ENCODE data around the gene TMEM63A. TPM values are rescaled to one million over a fixed set of nuclear protein-coding genes. Genes with fewer than 3 reads are reported as not detected.
"Not testable (repeated sequence)": the region's sequence is repeated elsewhere in the genome, so short reads cannot be mapped to it uniquely, and the experiment has no call there.

TMEM63A gene
- total and polyA plus RNA-seq, 5 donors from 2014 or later: 66.9 to 454 (median 70.3) TPM

GRCh38 chr1:225812488-225813213, 69.5 kb downstream of the TMEM63A start:
- no peak overlapping the region for H3K27ac ChIP-seq (ENCODE audit: insufficient read depth, low read length, poor library complexity, severe bottlenecking)
- no peaks in the 10 kb centered on the region for H3K36me3 Mint-ChIP-seq
- H3K27ac Mint-ChIP-seq: no peak overlapping the region
- peaks cover 25% of the 10 kb centered on the region for H3K27me3 Mint-ChIP-seq
- peaks cover 8% of the 10 kb centered on the region for H3K4me1 ChIP-seq (ENCODE audit: control insufficient read depth, insufficient read depth, low read length, poor library complexity, severe bottlenecking)
- no peaks in the 10 kb centered on the region for H3K27me3 ChIP-seq (ENCODE audit: control insufficient read depth, insufficient read depth, low read length)
- no peaks in the 10 kb centered on the region for H3K36me3 ChIP-seq (ENCODE audit: control insufficient read depth, insufficient read depth, low read length)
- H3K4me3 ChIP-seq (ENCODE audit: low read depth, low read length): no peak overlapping the region
- peaks cover 2 to 12% (median 5%) of the 10 kb centered on the region in 4 donors for H3K4me1 Mint-ChIP-seq
- H3K4me3 Mint-ChIP-seq: peak overlapping the region in 1 of 4 donors; percentile 18
- ATAC-seq (ENCODE audit: low read depth in 2 of 2) (no peak), DNase-seq (no peak)
- no peaks in the 10 kb centered on the region for H3K9me3 Mint-ChIP-seq
- no peaks in the 10 kb centered on the region for H3K9me3 ChIP-seq (ENCODE audit: control insufficient read depth in 2 of 2, low read length in 2 of 2)

GRCh38 chr1:225811622-225812487, 70.3 kb downstream of the TMEM63A start:
- no peaks in the 10 kb centered on the region for H3K9me3 Mint-ChIP-seq
- H3K27ac Mint-ChIP-seq: no peak overlapping the region
- H3K27me3 Mint-ChIP-seq: peaks cover 24% of the 10 kb centered on the region
- H3K27ac ChIP-seq (ENCODE audit: insufficient read depth, low read length, poor library complexity, severe bottlenecking): no peak overlapping the region
- H3K27me3 ChIP-seq (ENCODE audit: control insufficient read depth, insufficient read depth, low read length): no peaks in the 10 kb centered on the region
- DNase-seq (no peak), ATAC-seq (ENCODE audit: low read depth in 2 of 2) (no peak)
- no peak overlapping the region for H3K4me3 ChIP-seq (ENCODE audit: low read depth, low read length)
- H3K4me1 Mint-ChIP-seq: peaks cover 2 to 12% (median 5%) of the 10 kb centered on the region in 4 donors
- no peaks in the 10 kb centered on the region for H3K36me3 ChIP-seq (ENCODE audit: control insufficient read depth, insufficient read depth, low read length)
- no peaks in the 10 kb centered on the region for H3K9me3 ChIP-seq (ENCODE audit: control insufficient read depth in 2 of 2, low read length in 2 of 2)
- H3K36me3 Mint-ChIP-seq: no peaks in the 10 kb centered on the region
- peak overlapping the region in 1 of 4 donors; percentile 43 for H3K4me3 Mint-ChIP-seq
- peaks cover 8% of the 10 kb centered on the region for H3K4me1 ChIP-seq (ENCODE audit: control insufficient read depth, insufficient read depth, low read length, poor library complexity, severe bottlenecking)

- not testable (repeated sequence) for H3K27me3 ChIP-seq (ENCODE audit: control insufficient read depth, insufficient read depth, low read length); H3K4me3 ChIP-seq (ENCODE audit: low read depth, low read length); DNase-seq; H3K27ac ChIP-seq (ENCODE audit: insufficient read depth, low read length, poor library complexity, severe bottlenecking); ATAC-seq (ENCODE audit: low read depth in 2 of 2); H3K9me3 ChIP-seq (ENCODE audit: control insufficient read depth in 2 of 2, low read length in 2 of 2); H3K36me3 Mint-ChIP-seq; H3K4me1 ChIP-seq (ENCODE audit: control insufficient read depth, insufficient read depth, low read length, poor library complexity, severe bottlenecking); H3K36me3 ChIP-seq (ENCODE audit: control insufficient read depth, insufficient read depth, low read length); H3K9me3 Mint-ChIP-seq
- peaks cover 2 to 12% (median 5%) of the 10 kb centered on the region in 4 donors for H3K4me1 Mint-ChIP-seq
- H3K4me3 Mint-ChIP-seq: peak overlapping the region; percentile 75 to 89 (median 84)
- peak overlapping the region in 2 of 3 donors; percentile 63 to 86 for H3K27ac Mint-ChIP-seq
- peaks cover 24% of the 10 kb centered on the region for H3K27me3 Mint-ChIP-seq
These were observed 71.3 kb downstream of the TMEM63A start for GRCh38 chr1:225810579-225811538.

- peak; percentile 14 to 69 (median 23) for DNase-seq
- H3K27ac Mint-ChIP-seq: peak within 1 kb of the TSS in 2 of 3 donors; percentile 77 to 86
- no peak within 1 kb of the TSS for H3K27ac ChIP-seq (ENCODE audit: insufficient read depth, low read length, poor library complexity, severe bottlenecking)
These were observed 72.2 kb downstream of the TMEM63A start, which contains the start of gene EPHX1 for GRCh38 chr1:225809842-225810578. Gene EPHX1 (plus strand): TSS chr1:225810124. CDS start chr1:225828730, 18,606 bp downstream.

GRCh38 chr1:225808136-225808535, 74.0 kb downstream of the TMEM63A start:
- Mint-ChIP-seq H3K27me3 (peaks cover 24% of the 10 kb centered on the region), H3K36me3 (no peaks in the 10 kb centered on the region), H3K9me3 (no peaks in the 10 kb centered on the region), H3K4me1 (peaks cover 2 to 12% (median 5%) of the 10 kb centered on the region in 4 donors), H3K4me3 (peak overlapping the region; percentile 19 to 80 (median 62)), H3K27ac (no peak overlapping the region)
- Histone ChIP-seq H3K4me1 (ENCODE audit: control insufficient read depth, insufficient read depth, low read length, poor library complexity, severe bottlenecking) (peaks cover 8% of the 10 kb centered on the region), H3K36me3 (ENCODE audit: control insufficient read depth, insufficient read depth, low read length) (no peaks in the 10 kb centered on the region), H3K4me3 (ENCODE audit: low read depth, low read length) (no peak overlapping the region), H3K9me3 (ENCODE audit: control insufficient read depth in 2 of 2, low read length in 2 of 2) (no peaks in the 10 kb centered on the region), H3K27me3 (ENCODE audit: control insufficient read depth, insufficient read depth, low read length) (no peaks in the 10 kb centered on the region), H3K27ac (ENCODE audit: insufficient read depth, low read length, poor library complexity, severe bottlenecking) (no peak overlapping the region)
- DNase-seq (no peak), ATAC-seq (ENCODE audit: low read depth in 2 of 2) (no peak)

More at GRCh38 chr1:225809842-225810578, 72.2 kb downstream of the TMEM63A start, which contains the start of gene EPHX1:
- H3K4me3 ChIP-seq (ENCODE audit: low read depth, low read length): no peak within 1 kb of the TSS
- Mint-ChIP-seq H3K4me1 (peaks cover 2 to 12% (median 5%) of the 10 kb centered on the region in 4 donors), H3K4me3 (peak within 1 kb of the TSS; percentile 79 to 89 (median 84)), H3K9me3 (no peaks in the 10 kb centered on the region), H3K27me3 (peaks cover 24% of the 10 kb centered on the region), H3K36me3 (no peaks in the 10 kb centered on the region)
- no peaks in the 10 kb centered on the region for H3K36me3 ChIP-seq (ENCODE audit: control insufficient read depth, insufficient read depth, low read length)
- no peaks in the 10 kb centered on the region for H3K9me3 ChIP-seq (ENCODE audit: control insufficient read depth in 2 of 2, low read length in 2 of 2)
- H3K4me1 ChIP-seq (ENCODE audit: control insufficient read depth, insufficient read depth, low read length, poor library complexity, severe bottlenecking): peaks cover 8% of the 10 kb centered on the region
- H3K27me3 ChIP-seq (ENCODE audit: control insufficient read depth, insufficient read depth, low read length): no peaks in the 10 kb centered on the region
- ATAC-seq (ENCODE audit: low read depth in 2 of 2): peak; percentile 73 to 80

GRCh38 chr1:225806736-225807135, 75.4 kb downstream of the TMEM63A start:
- H3K4me1 Mint-ChIP-seq: peaks cover 2 to 12% (median 6%) of the 10 kb centered on the region in 4 donors
- not testable (repeated sequence) for H3K9me3 Mint-ChIP-seq; H3K36me3 ChIP-seq (ENCODE audit: control insufficient read depth, insufficient read depth, low read length); H3K4me1 ChIP-seq (ENCODE audit: control insufficient read depth, insufficient read depth, low read length, poor library complexity, severe bottlenecking); H3K27me3 ChIP-seq (ENCODE audit: control insufficient read depth, insufficient read depth, low read length); H3K4me3 ChIP-seq (ENCODE audit: low read depth, low read length); H3K9me3 ChIP-seq (ENCODE audit: control insufficient read depth in 2 of 2, low read length in 2 of 2); H3K36me3 Mint-ChIP-seq; H3K4me3 Mint-ChIP-seq; H3K27ac ChIP-seq (ENCODE audit: insufficient read depth, low read length, poor library complexity, severe bottlenecking); DNase-seq; ATAC-seq (ENCODE audit: low read depth in 2 of 2); H3K27ac Mint-ChIP-seq
- H3K27me3 Mint-ChIP-seq: peaks cover 24% of the 10 kb centered on the region
